Measurements from ENCODE around the gene FPR1.

Gene FPR1

DNA sequence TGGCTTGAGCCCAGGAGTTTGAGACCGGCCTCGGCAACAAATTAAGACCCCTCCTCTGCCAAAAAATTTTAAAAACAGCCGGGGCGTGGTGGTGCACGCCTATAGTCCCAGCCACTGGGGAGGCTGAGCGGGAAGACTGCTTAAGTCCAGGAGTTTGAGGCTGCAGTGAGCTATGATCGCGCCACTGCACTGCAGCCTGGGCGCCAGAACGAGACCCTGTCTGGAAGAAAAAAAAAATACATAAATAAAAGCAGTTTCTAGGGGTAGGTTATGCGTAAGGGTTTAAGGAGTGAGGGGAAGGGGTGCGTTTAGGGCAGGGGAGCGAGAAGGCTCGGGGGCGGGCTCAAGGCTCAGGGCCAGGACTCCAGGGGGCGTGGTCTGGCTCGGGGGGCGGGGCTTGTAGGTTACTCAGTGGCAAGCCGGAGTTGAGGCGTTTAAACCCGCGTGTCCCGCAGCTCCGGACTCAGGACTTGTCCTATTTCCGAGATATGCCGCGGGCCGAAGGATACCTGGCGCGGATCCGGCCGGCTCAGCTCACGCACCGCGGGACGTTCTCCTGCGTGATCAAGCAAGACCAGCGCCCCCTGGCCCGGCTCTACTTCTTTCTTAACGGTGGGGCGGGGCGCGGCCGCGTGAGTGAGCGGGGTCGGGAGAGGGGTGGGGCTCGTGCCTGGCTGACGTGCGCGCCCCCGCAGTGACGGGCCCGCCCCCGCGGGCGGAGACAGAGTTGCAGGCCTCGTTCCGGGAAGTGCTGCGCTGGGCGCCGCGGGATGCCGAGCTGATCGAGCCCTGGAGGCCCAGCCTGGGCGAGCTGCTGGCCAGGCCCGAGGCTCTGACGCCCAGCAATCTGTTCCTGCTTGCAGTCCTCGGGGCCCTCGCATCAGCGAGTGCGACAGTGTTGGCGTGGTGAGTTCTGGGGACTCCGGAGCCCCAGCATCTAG is 47.8 kb downstream of the FPR1 start:
- peak; percentile 96 to 99 (median 98) for DNase-seq

DNA sequence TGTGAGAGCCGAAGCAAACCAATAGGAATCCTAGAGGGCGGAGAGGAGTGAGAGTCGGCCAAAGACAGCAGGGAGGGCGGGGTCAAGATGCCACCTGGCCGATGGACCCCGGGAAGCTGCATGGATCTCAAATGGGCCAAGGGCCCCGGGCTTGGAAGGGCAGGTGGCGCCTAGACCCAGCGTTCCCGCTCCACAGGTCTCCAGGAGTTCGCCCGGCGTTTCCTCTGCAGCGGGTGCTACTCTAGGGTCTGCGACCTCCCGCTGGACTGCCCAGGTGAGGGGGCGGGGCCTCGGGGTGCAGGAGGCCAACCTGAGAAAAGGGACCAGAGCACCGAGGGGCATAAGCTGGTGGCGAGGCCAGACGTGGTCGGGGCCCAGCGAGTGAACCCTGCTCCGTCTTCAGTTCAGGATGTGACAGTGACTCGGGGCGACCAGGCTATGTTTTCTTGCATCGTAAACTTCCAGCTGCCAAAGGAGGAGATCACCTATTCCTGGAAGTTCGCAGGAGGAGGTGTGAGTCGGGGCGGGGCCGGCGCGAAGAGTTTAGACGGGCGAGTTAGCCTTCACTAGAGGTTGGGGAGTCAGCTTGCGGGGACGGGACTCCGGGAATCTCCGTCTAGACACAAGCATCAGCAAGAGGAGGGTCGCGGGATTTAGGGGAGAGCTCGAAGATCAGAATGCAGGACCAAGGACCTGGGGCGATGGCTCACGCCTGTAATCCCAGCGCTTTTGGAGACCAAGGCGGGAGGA is 48.7 kb downstream of the FPR1 start:
- peak in 1 of 4 experiments; percentile 7 for DNase-seq

- DNase-seq: peak; percentile 44 to 53 (median 48)
Observed at GRCh38 chr19:51702103-51702824, 49.4 kb downstream of the FPR1 start.

GRCh38 chr19:51701468-51702100 is 50.1 kb downstream of the FPR1 start:
- DNase-seq: no peak

DNA sequence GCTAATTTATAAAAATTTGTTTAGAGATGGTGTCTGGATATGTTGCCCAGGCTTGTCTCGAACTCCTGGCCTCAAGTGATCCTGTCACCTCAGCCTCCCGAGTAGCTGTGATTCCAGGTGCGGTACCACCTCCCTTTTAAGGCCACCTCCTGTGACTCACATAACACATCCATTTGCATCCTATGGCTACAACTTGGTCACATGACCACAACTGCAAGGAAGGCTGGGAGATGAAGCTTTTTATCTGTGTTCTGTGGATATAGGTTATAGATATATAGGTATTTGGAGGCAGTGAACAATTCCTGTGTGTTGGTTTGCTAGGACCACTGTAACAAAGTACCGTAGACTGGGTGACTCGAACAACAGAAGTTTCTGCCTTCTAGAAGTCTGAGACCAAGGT is 52.5 kb downstream of the FPR1 start:
- no peak for DNase-seq

DNA sequence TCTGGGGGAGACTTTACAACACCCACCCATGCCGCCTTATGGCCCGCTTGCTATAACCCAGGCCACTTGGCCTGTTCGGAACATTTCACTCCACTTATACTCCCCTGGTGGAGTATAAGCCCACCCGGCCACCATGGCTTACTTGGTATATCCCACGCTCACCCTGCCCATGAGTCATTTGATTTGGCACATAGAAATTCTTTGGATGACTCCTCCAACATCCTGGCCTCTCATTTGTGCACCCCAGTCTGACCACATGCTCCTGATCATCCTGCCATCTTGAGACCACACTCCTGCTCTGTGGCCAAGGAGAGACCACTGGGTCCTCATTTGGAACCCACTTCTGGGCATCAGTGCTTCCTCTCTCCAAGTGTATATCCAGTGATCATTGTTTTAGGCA is 53.4 kb downstream of the FPR1 start:
- DNase-seq: no peak

- DNase-seq: no peak
Observed at GRCh38 chr19:51697169-51697776, 54.4 kb downstream of the FPR1 start.

DNA sequence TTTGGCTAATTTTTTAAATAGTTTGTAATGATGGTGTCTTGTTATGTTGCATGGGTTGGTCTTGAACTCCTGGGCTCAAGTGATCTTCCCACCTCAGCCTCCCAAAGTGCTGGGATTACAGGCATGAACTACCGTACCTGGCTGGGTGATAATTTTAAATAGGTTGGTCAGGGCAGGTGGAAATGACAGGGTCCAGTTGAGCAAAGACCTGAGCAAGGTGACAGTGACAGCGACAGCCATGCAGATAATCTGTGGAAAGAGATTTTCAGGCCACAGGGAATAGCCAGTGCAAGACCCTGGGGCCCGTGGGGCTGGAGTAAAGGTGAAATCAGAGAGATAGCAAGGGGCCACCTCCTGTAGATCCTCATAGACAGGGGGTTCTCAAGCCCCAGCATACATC is 55.1 kb downstream of the FPR1 start:
- DNase-seq: no peak
